H1 (cell line): ENCODE measurements around the gene DSTN. TPM values are rescaled to one million over a fixed set of nuclear protein-coding genes. Genes with fewer than 3 reads are reported as not detected.

Experiments
- CTCF ChIA-PET: fragments of 300-600 bp; sonication (Branson Sonifier 250); formaldehyde crosslinking; loops from one replicate; lab custom pipeline; 2021; ENCODE audit not compliant: partially characterized antibody; lab: Charles Lee
- POLR2A ChIA-PET: fragments of 300-600 bp; sonication (Branson Sonifier 250); formaldehyde crosslinking; loops from one replicate; lab custom pipeline; 2021; ENCODE audit warnings: inconsistent platforms; ENCODE audit not compliant: partially characterized antibody; lab: Charles Lee
- DNase-seq, 2 experiments: peaks; one replicate each; pipeline versions ENCODE4 v3.0.0 to v3.0.0-alpha.2; 2010 to 2022; ENCODE audit warnings: low spot score in 2 of 2, low read depth in 1 of 2, mixed read lengths in 1 of 2
- FAIRE-seq: peaks from 2 replicates; lab custom pipeline; 2011; peaks lifted over from hg19 to GRCh38; lab: Jason Lieb, UNC
- H2AFZ ChIP-seq: 2 replicates; pipeline ENCODE4 v1.8.1; 2012; ENCODE audit warnings: low read length, inconsistent platforms
- H2AK5ac ChIP-seq: 2 replicates; pipeline ENCODE4 v1.6.1; 2013; ENCODE audit warnings: low read depth, low read length
- H2BK120ac ChIP-seq: replicated peaks from 2 replicates; pipeline ENCODE3; 2013; ENCODE audit warnings: low read depth, low read length, inconsistent platforms
- H2BK12ac ChIP-seq: 2 replicates; pipeline ENCODE4 v1.6.1; 2013; ENCODE audit warnings: low read depth, low read length
- H2BK15ac ChIP-seq: 2 replicates; pipeline ENCODE4 v1.6.1; 2013; ENCODE audit warnings: low read length
- H2BK20ac ChIP-seq: 2 replicates; pipeline ENCODE4 v1.6.1; 2013; ENCODE audit warnings: low read length
- H2BK5ac ChIP-seq: 2 replicates; pipeline ENCODE4 v1.6.1; 2013; ENCODE audit warnings: low read depth, low read length
- H3K14ac ChIP-seq: 2 replicates; pipeline ENCODE4 v1.6.1; 2013; ENCODE audit warnings: inconsistent platforms; ENCODE audit not compliant: insufficient read length
- H3K18ac ChIP-seq: 2 replicates; pipeline ENCODE4 v1.6.1; 2013; ENCODE audit warnings: low read length; ENCODE audit errors: extremely low read depth
- H3K23ac ChIP-seq: 2 replicates; pipeline ENCODE4 v1.6.1; 2013; ENCODE audit warnings: inconsistent platforms; ENCODE audit not compliant: insufficient read length
- H3K23me2 ChIP-seq: 2 replicates; pipeline ENCODE4 v1.6.1; 2013; ENCODE audit warnings: low read depth, low read length
- H3K27ac ChIP-seq: 2 replicates; pipeline ENCODE4 v1.6.1; 2011; ENCODE audit warnings: low read depth, low read length, inconsistent platforms
- H3K27me3 ChIP-seq, 4 experiments: replicated peaks in 1 of 4; 1 replicate in 1 of 4; 2 replicates in 3 of 4; pipeline versions ENCODE4 v1.6.1 to v1.8.1; 2011 to 2013; ENCODE audit warnings: low read length in 3 of 4, mild to moderate bottlenecking in 3 of 4, inconsistent platforms in 2 of 4, mixed read lengths in 2 of 4, moderate library complexity in 1 of 4; ENCODE audit not compliant: control insufficient read depth in 3 of 4, insufficient read depth in 3 of 4; ENCODE audit errors: extremely low read depth in 1 of 4
- H3K36me3 ChIP-seq, 4 experiments: 2 replicates each; pipeline versions ENCODE4 v1.6.1 to v1.8.1; 2011 to 2013; ENCODE audit warnings: mild to moderate bottlenecking in 4 of 4, low read length in 3 of 4, moderate library complexity in 2 of 4, control low read depth in 1 of 4, inconsistent platforms in 1 of 4; ENCODE audit not compliant: insufficient read depth in 4 of 4, control insufficient read depth in 2 of 4
- H3K4ac ChIP-seq: replicated peaks from 2 replicates; pipeline ENCODE3; 2013; ENCODE audit warnings: low read length, low read depth, mixed read lengths, inconsistent platforms; ENCODE audit not compliant: insufficient read length
- H3K4me1 ChIP-seq, 4 experiments: replicated peaks in 1 of 4; 1 replicate in 1 of 4; 2 replicates in 3 of 4; pipeline versions ENCODE4 v1.6.1 to v1.8.1; 2011 to 2013; ENCODE audit warnings: low read length in 3 of 4, inconsistent platforms in 2 of 4, mixed read lengths in 1 of 4; ENCODE audit not compliant: insufficient read depth in 4 of 4, control insufficient read depth in 3 of 4
- H3K4me2 ChIP-seq, 2 experiments: 2 replicates each; pipeline versions ENCODE4 v1.6.1 to v1.8.1; 2011 to 2013; ENCODE audit warnings: low read depth in 2 of 2, low read length in 2 of 2, control low read depth in 1 of 2, inconsistent platforms in 1 of 2, mild to moderate bottlenecking in 1 of 2; ENCODE audit not compliant: insufficient read depth in 1 of 2
- H3K4me3 ChIP-seq, 4 experiments: fragments of 200-600, 300-600 bp in 1 of 4; sonication (generic), shearing (Covaris generic), sonication (Bioruptor Twin) in 1 of 4; 2 replicates each; pipeline versions ENCODE4 v1.5.1 to v1.8.1; 2011 to 2016; ENCODE audit warnings: low read length in 4 of 4, low read depth in 3 of 4, control low read depth in 2 of 4, inconsistent platforms in 2 of 4, mild to moderate bottlenecking in 2 of 4, mixed read lengths in 1 of 4, moderate library complexity in 1 of 4; ENCODE audit not compliant: insufficient read depth in 2 of 4; ENCODE audit errors: extremely low read depth in 1 of 4
- H3K56ac ChIP-seq: replicated peaks from 2 replicates; pipeline ENCODE3; 2013; ENCODE audit warnings: low read depth, mild to moderate bottlenecking, mixed read lengths, low read length, inconsistent platforms; ENCODE audit not compliant: insufficient read length
- H3K79me1 ChIP-seq: 2 replicates; pipeline ENCODE4 v1.6.1; 2013; ENCODE audit warnings: low read depth, low read length, control low read depth
- H3K79me2 ChIP-seq, 2 experiments: 2 replicates each; pipeline versions ENCODE4 v1.6.1 to v1.8.1; 2012 to 2013; ENCODE audit warnings: low read length in 2 of 2, mild to moderate bottlenecking in 2 of 2, inconsistent platforms in 1 of 2; ENCODE audit not compliant: insufficient read depth in 2 of 2, control insufficient read depth in 1 of 2
- H3K9ac ChIP-seq, 4 experiments: replicated peaks in 1 of 4; 1 replicate in 1 of 4; 2 replicates in 3 of 4; pipeline versions ENCODE4 v1.6.1 to v1.8.1; 2011 to 2013; ENCODE audit warnings: low read depth in 3 of 4, low read length in 3 of 4, control low read depth in 2 of 4, mild to moderate bottlenecking in 2 of 4, moderate library complexity in 2 of 4, inconsistent platforms in 1 of 4; ENCODE audit errors: extremely low read depth in 1 of 4
- H3K9me3 ChIP-seq, 2 experiments: 2 replicates each; pipeline versions ENCODE4 v1.6.1 to v1.8.1; 2012 to 2013; ENCODE audit warnings: mild to moderate bottlenecking in 2 of 2, moderate library complexity in 2 of 2, control low read depth in 1 of 2, inconsistent platforms in 1 of 2, low read depth in 1 of 2, low read length in 1 of 2, mixed read lengths in 1 of 2; ENCODE audit not compliant: insufficient read depth in 2 of 2
- H4K20me1 ChIP-seq, 2 experiments: replicated peaks in 1 of 2; 2 replicates each; pipeline versions ENCODE3 to v1.8.1; 2011 to 2013; ENCODE audit warnings: inconsistent platforms in 2 of 2, low read length in 2 of 2, mild to moderate bottlenecking in 1 of 2; ENCODE audit not compliant: insufficient read depth in 2 of 2, control insufficient read depth in 1 of 2
- H4K5ac ChIP-seq: 2 replicates; pipeline ENCODE4 v1.6.1; 2013; ENCODE audit warnings: low read length, low read depth, mixed read lengths, inconsistent platforms; ENCODE audit not compliant: insufficient read length
- H4K8ac ChIP-seq: 2 replicates; pipeline ENCODE4 v1.8.0; 2013; ENCODE audit warnings: mild to moderate bottlenecking, moderate library complexity, low read length, inconsistent platforms; ENCODE audit not compliant: insufficient read depth; ENCODE audit errors: extremely low read depth
- H4K91ac ChIP-seq: replicated peaks from 2 replicates; pipeline ENCODE3; 2013; ENCODE audit warnings: low read length, mixed read lengths, inconsistent platforms; ENCODE audit not compliant: insufficient read length
- CHD1 ChIP-seq: IDR thresholded peaks from 2 replicates; pipeline ENCODE4 v1.6.1; 2012; ENCODE audit warnings: low read depth, low read length, improper control_type of control experiment
- CHD2 ChIP-seq: IDR thresholded peaks from 2 replicates; pipeline ENCODE4 v1.6.1; 2012; ENCODE audit warnings: low read length, improper control_type of control experiment
- CTBP2 ChIP-seq: IDR thresholded peaks from 2 replicates; pipeline ENCODE4 v1.7.0; 2011; ENCODE audit warnings: borderline replicate concordance, mild to moderate bottlenecking, moderate library complexity, mixed read lengths, low read length; ENCODE audit not compliant: insufficient read depth, insufficient read length
- FOSL1 ChIP-seq: IDR thresholded peaks from 2 replicates; pipeline ENCODE4 v1.6.1; 2011; ENCODE audit warnings: mild to moderate bottlenecking, low read depth, low read length, moderate library complexity; ENCODE audit not compliant: insufficient read depth
- HDAC6 ChIP-seq: IDR thresholded peaks from one replicate; pipeline ENCODE4 v1.7.1; 2012; ENCODE audit warnings: low read depth, mild to moderate bottlenecking, inconsistent platforms, low read length, moderate library complexity
- KDM4A ChIP-seq: IDR thresholded peaks from one replicate; pipeline ENCODE4 v1.7.1; 2012; ENCODE audit warnings: low read depth, mild to moderate bottlenecking, moderate library complexity, low read length, inconsistent platforms; ENCODE audit not compliant: severe bottlenecking
- PHF8 ChIP-seq: fragments of 200-600 bp; sonication (generic); conservative IDR thresholded peaks from 2 replicates; pipeline ENCODE4 v1.7.1; 2012; ENCODE audit warnings: low read depth, mild to moderate bottlenecking, inconsistent platforms, low read length, moderate library complexity
- POLR2A ChIP-seq, 2 experiments: IDR thresholded peaks; 1 replicate in 1 of 2; 2 replicates in 1 of 2; pipeline ENCODE4 v1.6.1; 2011; ENCODE audit warnings: low read depth in 2 of 2, low read length in 2 of 2, mild to moderate bottlenecking in 2 of 2; ENCODE audit errors: control extremely low read depth in 1 of 2
- RNF2 ChIP-seq: fragments of 200-900, 300-1000 bp; sonication (generic); IDR thresholded peaks from 2 replicates; pipeline ENCODE4 v1.7.1; 2016; ENCODE audit warnings: borderline replicate concordance, low read depth, mild to moderate bottlenecking, antibody characterized with exemption, low read length; ENCODE audit not compliant: poor library complexity, severe bottlenecking; ENCODE audit errors: missing control alignments
- SIX5 ChIP-seq: IDR thresholded peaks from 2 replicates; pipeline ENCODE4 v1.6.1; 2011; ENCODE audit warnings: mild to moderate bottlenecking, low read depth, low read length
- TAF7 ChIP-seq: optimal IDR thresholded peaks from 2 replicates; pipeline ENCODE3; 2011; ENCODE audit warnings: low read depth, mild to moderate bottlenecking, inconsistent platforms, low read length, moderate library complexity, borderline replicate concordance
- TEAD4 ChIP-seq: IDR thresholded peaks from 2 replicates; pipeline ENCODE4 v1.6.1; 2012; ENCODE audit warnings: low read depth, low read length, inconsistent platforms, mixed read lengths
- WGBS, 2 experiments: shearing (Covaris generic) in 1 of 2; methylation state at CpG; one replicate each; pipeline versions ENCODE4 v1.1.6 to v1.1.7; 2013 to 2015; ENCODE audit warnings: low lambda C conversion rate in 2 of 2, mixed read lengths in 2 of 2, inconsistent platforms in 1 of 2, low coverage in 1 of 2, missing lambda C conversion rate in 1 of 2; ENCODE audit not compliant: insufficient replicate concordance in 2 of 2, insufficient coverage in 1 of 2, insufficient read length in 1 of 2; ENCODE audit errors: extremely low coverage in 1 of 2, missing lambda C conversion rate in 1 of 2; 5-methylcytosine and 5-hydroxymethylcytosine counted together
- polyA plus RNA-seq, 7 experiments: library from polyadenylated mRNA; depleted of rRNA in 3 of 7; stranded (reverse) in 5 of 7; unstranded in 2 of 7; fragments of >200 nt in 5 of 7; fragments of 200-250 nt in 2 of 7; gene quantifications; 1 replicate in 5 of 7; 2 replicates in 1 of 7; 4 replicates in 1 of 7; pipeline versions ENCODE4 v1.2.1 to v1.2.3, GENCODE V29; 2011 to 2013; ENCODE audit warnings: missing spikeins in 2 of 7, mixed read lengths in 2 of 7
- total RNA-seq: library from RNA; stranded (reverse); fragmentation: NEBNext Ultra II Directional; extraction: Animal tissue kit (Norgen Biotek cat#: 25700); gene quantifications from 2 replicates; pipeline ENCODE4 v1.2.1, GENCODE V29; 2021

The DSTN gene
- total and polyA plus RNA-seq, 2 of the 8 experiments (the other 6 are each of a cell fraction or from before 2014, with no cell fraction given) = 43.3 to 208 TPM

DNA sequence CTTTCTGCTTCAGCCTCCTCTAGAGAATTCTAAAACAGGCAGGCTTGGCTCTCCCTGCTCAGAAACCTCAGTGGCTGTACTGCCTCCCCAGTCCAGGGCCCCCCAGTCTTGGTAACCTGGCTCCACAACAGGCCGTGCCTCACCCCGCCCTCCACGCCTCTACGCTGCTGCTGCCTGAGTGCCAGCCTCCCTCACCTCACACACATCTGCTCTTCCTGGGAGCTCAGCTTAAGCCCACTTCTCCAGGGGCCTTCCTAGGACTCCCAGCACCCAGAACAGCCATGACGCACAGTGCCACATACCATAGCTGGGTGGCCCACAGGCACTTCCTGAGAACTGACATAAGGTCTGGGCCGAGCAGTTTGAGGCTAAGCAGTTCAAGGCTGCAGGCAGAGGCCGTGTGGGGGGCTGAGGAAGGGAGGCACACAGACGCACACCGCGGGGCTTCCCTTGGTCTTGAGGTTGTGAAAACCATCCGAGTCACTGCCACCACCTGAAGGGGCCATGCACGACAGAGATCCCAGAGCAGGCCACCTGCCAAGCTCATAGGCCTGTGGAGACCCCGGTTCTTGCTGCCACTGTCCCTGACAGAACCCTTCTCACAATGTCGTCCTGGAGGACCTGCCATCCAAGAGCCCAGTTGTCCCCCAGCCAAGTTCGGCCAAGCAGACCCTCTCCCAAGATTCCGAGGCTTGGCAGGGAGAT is 42.6 kb downstream of the DSTN start:
- Histone ChIP-seq H2AK5ac (no peak overlapping the region), H3K14ac (no peak overlapping the region), H3K23ac (no peak overlapping the region), H3K27me3 (no peaks in the 10 kb centered on the region), H2BK15ac (no peak overlapping the region), H3K4ac (no peak overlapping the region), H4K20me1 (peaks cover 2 to 5% of the 10 kb centered on the region in 2 experiments), H3K27ac (no peak overlapping the region), H2AFZ (no peak overlapping the region), H2BK120ac (no peak overlapping the region), H3K23me2 (no peaks in the 10 kb centered on the region), H3K36me3 (peaks cover 0 to 14% (median 6%) of the 10 kb centered on the region in 4 experiments; a peak in 6 of 8 replicates), H3K4me2 (no peak overlapping the region), H4K91ac (no peak overlapping the region), H3K9ac (no peak overlapping the region), H2BK5ac (peak overlapping the region; percentile 66), H3K4me1 (peaks cover 0 to 8% (median 1%) of the 10 kb centered on the region in 4 experiments; a peak in 3 of 7 replicates), H4K8ac (no peak overlapping the region), H3K18ac (no peak overlapping the region), H2BK12ac (0 out of 2 replicates have a peak overlapping the region, but pooled peaks have one; percentile 50), H3K56ac (no peak overlapping the region), H3K79me2 (no peaks in the 10 kb centered on the region), H4K5ac (no peak overlapping the region), H3K79me1 (peaks cover 3% of the 10 kb centered on the region; the same call in 1 of the 2 replicates), H3K4me3 (no peak overlapping the region), H3K9me3 (no peaks in the 10 kb centered on the region), H2BK20ac (0 out of 2 replicates have a peak overlapping the region, but pooled peaks have one; percentile 48)
- CTCF ChIA-PET = interaction anchor here (0.7 to 10.0 kb wide), 11 partner anchors 11 to 327 kb away, joined by 3 to 95 read pairs (median 3); partner anchors contain the start of gene DSTN
- FAIRE-seq (no peak), DNase-seq (peak in 1 of 2 experiments; percentile 49)
- WGBS, 2 experiments = 88% methylated on average over 16 of the region's 16 CpGs; no CpG with 5 or more reads in 1 of the 2 experiments
- POLR2A ChIA-PET = interaction anchor here (0.6 to 1.4 kb wide), 7 partner anchors 17 to 82 kb away, joined by 3 to 7 read pairs (median 3); partner anchors contain the start of genes BFSP1, DSTN and RRBP1
- TF ChIP-seq KDM4A (no peak), PHF8 (no peak), HDAC6 (no peak), CTBP2 (no peak), SIX5 (no peak), TAF7 (no peak), CHD1 (no peak), POLR2A (IDR thresholded peaks at IDR 0.05; ENCODE audit: control extremely low read depth in 1 of 2, low read depth in 2 of 2, low read length in 2 of 2) (no peak), TEAD4 (no peak), RNF2 (no peak), FOSL1 (no peak), CHD2 (no peak)
